AG04449 (cell line): Measurements from ENCODE around the gene PSAPL1.

Experiments used
- CTCF ChIA-PET: fragments of 350-600 bp; formaldehyde crosslinking; extraction: SDS; loops from one replicate; lab custom pipeline; 2021; ENCODE audit warnings: antibody characterized with exemption; lab: Yijun Ruan, JAX
- POLR2A ChIA-PET: fragments of 400-600, 350-600 bp; formaldehyde crosslinking; extraction: SDS; loops from one replicate; lab custom pipeline; 2020; ENCODE audit warnings: antibody characterized with exemption, inconsistent platforms; lab: Yijun Ruan, JAX
- DNase-seq: peaks from one replicate; pipeline ENCODE4 v3.0.0-alpha.2; 2010; ENCODE audit warnings: low read depth, low spot score
- H3K4me3 ChIP-seq: 2 replicates; pipeline ENCODE4 v1.5.1; 2011; ENCODE audit warnings: low read depth, mild to moderate bottlenecking, control low read depth, low read length
- CTCF ChIP-seq: IDR thresholded peaks from one replicate; pipeline ENCODE4 v1.5.1; 2011; ENCODE audit warnings: mild to moderate bottlenecking, moderate library complexity, low read length, control low read depth, inconsistent platforms; ENCODE audit not compliant: insufficient read depth; ENCODE audit errors: missing control alignments

Gene PSAPL1

GRCh38 chr4:7448036-7448435 lies 13.3 kb upstream of the PSAPL1 start:
- TF ChIP-seq CTCF = no peak
- DNase-seq = no peak
- POLR2A ChIA-PET = no interaction called here
- H3K4me3 ChIP-seq = no peak overlapping the region
- CTCF ChIA-PET = no interaction called here

- ChIA-PET POLR2A (no interaction called here), CTCF (no interaction called here)
- H3K4me3 ChIP-seq = no peak overlapping the region
- DNase-seq = no peak
- TF ChIP-seq CTCF = no peak
Observed at GRCh38 chr4:7447236-7447635, 12.5 kb upstream of the PSAPL1 start.

- no peak overlapping the region for H3K4me3 ChIP-seq
- no peak for DNase-seq
- CTCF ChIA-PET = no interaction called here
- POLR2A ChIA-PET = interaction anchor here (0.6 kb wide), 1 partner anchor 11 kb away, joined by 3 read pairs; no protein-coding TSS in a partner anchor
- no peak for TF ChIP-seq CTCF
Observed at GRCh38 chr4:7444731-7445130, 10.0 kb upstream of the PSAPL1 start.

GRCh38 chr4:7444314-7444713 lies 9.6 kb upstream of the PSAPL1 start:
- DNase-seq = no peak
- TF ChIP-seq CTCF = no peak
- POLR2A ChIA-PET = no interaction called here
- CTCF ChIA-PET = no interaction called here
- H3K4me3 ChIP-seq = no peak overlapping the region

- ChIA-PET CTCF (no interaction called here), POLR2A (no interaction called here)
- TF ChIP-seq CTCF = no peak
- H3K4me3 ChIP-seq = no peak overlapping the region
- DNase-seq = no peak
Observed at GRCh38 chr4:7442574-7443162, 7.9 kb upstream of the PSAPL1 start.

- CTCF ChIA-PET = no interaction called here
- no peak for TF ChIP-seq CTCF
- H3K4me3 ChIP-seq = no peak overlapping the region
- no peak for DNase-seq
- POLR2A ChIA-PET = no interaction called here
Observed at GRCh38 chr4:7441201-7441600, 6.5 kb upstream of the PSAPL1 start.
